MCF 10A (cell line): ENCODE measurements around the gene IGSF8. TPM values are rescaled to one million over a fixed set of nuclear protein-coding genes. Genes with fewer than 3 reads are reported as not detected.
"Not testable (repeated sequence)": the region's sequence is repeated elsewhere in the genome, so short reads cannot be mapped to it uniquely, and the experiment has no call there.

Experiments used
- BruUV-seq: library from RNA; stranded (reverse); fragments of 400-500 nt; replicated peaks from 2 replicates; lab custom pipeline; 2021; lab: Mats Ljungman, UMichigan
- CTCF ChIA-PET: fragments of 300-600 bp; sonication (Branson Sonifier 250); formaldehyde crosslinking; extraction: SDS; loops from one replicate; lab custom pipeline; 2021; ENCODE audit warnings: antibody characterized with exemption, inconsistent platforms; lab: Yijun Ruan, JAX
- POLR2A ChIA-PET: fragments of 300-600, 350-650 bp; sonication (Branson Sonifier 250); formaldehyde crosslinking; extraction: SDS; loops from one replicate; lab custom pipeline; 2020; ENCODE audit warnings: antibody characterized with exemption, inconsistent platforms; lab: Yijun Ruan, JAX
- DNase-seq: peaks from one replicate; pipeline ENCODE4 v3.0.0-alpha.2; 2018; ENCODE audit not compliant: unreplicated experiment
- H3K27ac Mint-ChIP-seq: one replicate; pipeline ENCODE4 v1.8.0; 2022; ENCODE audit warnings: mild to moderate bottlenecking, low read depth, mixed read lengths; ENCODE audit not compliant: unreplicated experiment
- H3K27me3 Mint-ChIP-seq: one replicate; pipeline ENCODE4 v1.8.0; 2022; ENCODE audit warnings: mixed read lengths; ENCODE audit not compliant: insufficient read depth, unreplicated experiment
- H3K36me3 Mint-ChIP-seq: one replicate; pipeline ENCODE4 v1.8.0; 2022; ENCODE audit warnings: mild to moderate bottlenecking, moderate library complexity, mixed read lengths; ENCODE audit not compliant: insufficient read depth, unreplicated experiment
- H3K4me1 Mint-ChIP-seq: one replicate; pipeline ENCODE4 v1.8.0; 2022; ENCODE audit warnings: mixed read lengths; ENCODE audit not compliant: insufficient read depth, unreplicated experiment
- H3K4me3 Mint-ChIP-seq: one replicate; pipeline ENCODE4 v1.8.0; 2022; ENCODE audit warnings: mild to moderate bottlenecking, moderate library complexity, mixed read lengths; ENCODE audit not compliant: unreplicated experiment
- H3K9me3 Mint-ChIP-seq: one replicate; pipeline ENCODE4 v1.8.0; 2022; ENCODE audit warnings: mixed read lengths; ENCODE audit not compliant: unreplicated experiment
- CTCF ChIP-seq: fragments of 200-600 bp; IDR thresholded peaks from one replicate; pipeline ENCODE4 v1.8.0; 2022; ENCODE audit warnings: antibody characterized with exemption, mild to moderate bottlenecking; ENCODE audit not compliant: unreplicated experiment
- intact Hi-C: fragments of 100-400 bp; cut with micrococcal nuclease; formaldehyde crosslinking; loops from 2 replicates; pipeline ENCODE4 v1.14.1; 2022
- total RNA-seq: library from RNA; stranded (reverse); gene quantifications from 2 replicates; pipeline ENCODE4 v1.2.3, GENCODE V29; 2022

IGSF8 gene
- total RNA-seq, 1 experiment from 2014 or later, result 13.8 TPM

GRCh38 chr1:160056648-160057169 lies 41.7 kb downstream of the IGSF8 start:
- Mint-ChIP-seq H3K4me1 (peaks cover 9% of the 10 kb centered on the region), H3K36me3 (peaks cover 6% of the 10 kb centered on the region), H3K9me3 (no peaks in the 10 kb centered on the region), H3K27me3 (peaks cover 77% of the 10 kb centered on the region), H3K4me3 (no peak overlapping the region), H3K27ac (no peak overlapping the region)
- no peak for TF ChIP-seq CTCF
- intact Hi-C loops, result no loop called here
- DNase-seq, result no peak
- ChIA-PET POLR2A (interaction anchor here (0.6 kb wide), 1 partner anchor 25 kb away, joined by 3 read pairs; no protein-coding TSS in a partner anchor), CTCF (interaction anchor here (1.1 to 49.6 kb wide), 4 partner anchors 10 to 235 kb away, joined by 3 to 1546 read pairs (median 14); partner anchors contain the start of genes IGSF8, KCNJ10 and KCNJ9)
- BruUV-seq, result no TSS peak

GRCh38 chr1:160053548-160054365 lies 44.7 kb downstream of the IGSF8 start:
- intact Hi-C loops, result no loop called here
- TF ChIP-seq CTCF, result no peak
- Mint-ChIP-seq H3K4me1 (peaks cover 6% of the 10 kb centered on the region), H3K4me3 (no peak overlapping the region), H3K27me3 (peaks cover 96% of the 10 kb centered on the region), H3K9me3 (no peaks in the 10 kb centered on the region), H3K36me3 (peaks cover 6% of the 10 kb centered on the region), H3K27ac (no peak overlapping the region)
- POLR2A ChIA-PET, result interaction anchor here (0.5 to 1.0 kb wide), 2 partner anchors 21 to 106 kb away, joined by 3 read pairs; no protein-coding TSS in a partner anchor
- no peak for DNase-seq
- BruUV-seq, result no TSS peak
- CTCF ChIA-PET, result interaction anchor here (0.7 to 49.6 kb wide), 5 partner anchors 7 to 278 kb away, joined by 3 to 1546 read pairs (median 4); partner anchors contain the start of genes IGSF8, KCNJ10 and KCNJ9

GRCh38 chr1:160052936-160053335 lies 45.5 kb downstream of the IGSF8 start:
- POLR2A ChIA-PET, result interaction anchor here (1.4 kb wide), 1 partner anchor 22 kb away, joined by 4 read pairs; no protein-coding TSS in a partner anchor
- Mint-ChIP-seq H3K4me1 (peaks cover 10% of the 10 kb centered on the region), H3K27me3 (peaks cover 96% of the 10 kb centered on the region), H3K4me3 (no peak overlapping the region), H3K36me3 (peaks cover 6% of the 10 kb centered on the region), H3K9me3 (no peaks in the 10 kb centered on the region), H3K27ac (no peak overlapping the region)
- no peak for TF ChIP-seq CTCF
- DNase-seq, result no peak
- intact Hi-C loops, result no loop called here
- no TSS peak for BruUV-seq
- CTCF ChIA-PET, result interaction anchor here (0.6 to 49.6 kb wide), 3 partner anchors 28 to 263 kb away, joined by 3 to 1546 read pairs (median 4); partner anchors contain the start of genes IGSF8, KCNJ10 and KCNJ9

GRCh38 chr1:160050619-160051018 lies 47.8 kb downstream of the IGSF8 start:
- Mint-ChIP-seq H3K27me3 (peaks cover 93% of the 10 kb centered on the region), H3K36me3 (peaks cover under 1% of the 10 kb centered on the region), H3K4me3 (no peak overlapping the region), H3K9me3 (no peaks in the 10 kb centered on the region), H3K27ac (no peak overlapping the region), H3K4me1 (peaks cover 18% of the 10 kb centered on the region)
- intact Hi-C loops, result no loop called here
- ChIA-PET POLR2A (interaction anchor here (0.6 to 1.4 kb wide), 3 partner anchors 18 to 27 kb away, joined by 3 to 7 read pairs (median 4); partner anchors contain the start of gene PIGM), CTCF (interaction anchor here (0.6 to 49.6 kb wide), 9 partner anchors 9 to 1942 kb away, joined by 3 to 1546 read pairs (median 3); partner anchors contain the start of genes IGSF8, KCNJ10 and KCNJ9)
- no peak for TF ChIP-seq CTCF
- BruUV-seq, result no TSS peak
- DNase-seq, result no peak

- H3K4me3 Mint-ChIP-seq, H3K9me3 Mint-ChIP-seq, intact Hi-C loops, H3K27ac Mint-ChIP-seq, BruUV-seq, H3K36me3 Mint-ChIP-seq: not testable (repeated sequence)
- CTCF ChIA-PET, result interaction anchor here (0.6 to 49.6 kb wide), 7 partner anchors 9 to 1942 kb away, joined by 3 to 1546 read pairs (median 3); partner anchors contain the start of genes IGSF8, KCNJ10 and KCNJ9
- DNase-seq, result peak; percentile 43
- POLR2A ChIA-PET, result interaction anchor here (0.6 to 1.4 kb wide), 3 partner anchors 17 to 27 kb away, joined by 3 to 7 read pairs (median 4); partner anchors contain the start of gene PIGM
- Mint-ChIP-seq H3K27me3 (peaks cover 93% of the 10 kb centered on the region), H3K4me1 (peaks cover 16% of the 10 kb centered on the region)
Measured at GRCh38 chr1:160050182-160050581, 48.2 kb downstream of the IGSF8 start.
